Testis (tissue), 2 donors: Measurements from ENCODE around the gene NCEH1.

Experiments used
- POLR2A ChIP-seq: fragments of 450-650 bp; IDR thresholded peaks from one replicate; pipeline ENCODE4 v1.6.1; 2017; ENCODE audit warnings: antibody characterized with exemption, mild to moderate bottlenecking, moderate library complexity
- TF ChIP-seq, protein P1 (sequence below), 3 experiments: fragments of 450-650 bp in 2 of 3; fragments of 200-600 bp in 1 of 3; sonication (generic) in 1 of 3; IDR thresholded peaks; one replicate each; pipeline ENCODE4 v1.5.1; 2016 to 2019; ENCODE audit warnings: antibody characterized with exemption in 3 of 3, mild to moderate bottlenecking in 2 of 3, moderate library complexity in 1 of 3

- TF ChIP-seq, protein P1, sequence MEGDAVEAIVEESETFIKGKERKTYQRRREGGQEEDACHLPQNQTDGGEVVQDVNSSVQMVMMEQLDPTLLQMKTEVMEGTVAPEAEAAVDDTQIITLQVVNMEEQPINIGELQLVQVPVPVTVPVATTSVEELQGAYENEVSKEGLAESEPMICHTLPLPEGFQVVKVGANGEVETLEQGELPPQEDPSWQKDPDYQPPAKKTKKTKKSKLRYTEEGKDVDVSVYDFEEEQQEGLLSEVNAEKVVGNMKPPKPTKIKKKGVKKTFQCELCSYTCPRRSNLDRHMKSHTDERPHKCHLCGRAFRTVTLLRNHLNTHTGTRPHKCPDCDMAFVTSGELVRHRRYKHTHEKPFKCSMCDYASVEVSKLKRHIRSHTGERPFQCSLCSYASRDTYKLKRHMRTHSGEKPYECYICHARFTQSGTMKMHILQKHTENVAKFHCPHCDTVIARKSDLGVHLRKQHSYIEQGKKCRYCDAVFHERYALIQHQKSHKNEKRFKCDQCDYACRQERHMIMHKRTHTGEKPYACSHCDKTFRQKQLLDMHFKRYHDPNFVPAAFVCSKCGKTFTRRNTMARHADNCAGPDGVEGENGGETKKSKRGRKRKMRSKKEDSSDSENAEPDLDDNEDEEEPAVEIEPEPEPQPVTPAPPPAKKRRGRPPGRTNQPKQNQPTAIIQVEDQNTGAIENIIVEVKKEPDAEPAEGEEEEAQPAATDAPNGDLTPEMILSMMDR (IDR thresholded peaks at IDR 0.05) = no peak
- no peak for TF ChIP-seq POLR2A
Measured at GRCh38 chr3:172678068-172678467, 32.8 kb downstream of the NCEH1 start.
